Panc1 (cell line): Measurements from ENCODE around the gene DENND1C. TPM values are rescaled to one million over a fixed set of nuclear protein-coding genes. Genes with fewer than 3 reads are reported as not detected.

Source experiments
- ATAC-seq: fragments of 200-7000 bp; cut with Tn5 transposase; 2 replicates; pipeline ENCODE4 v1.9.1; 2020; ENCODE audit warnings: mild to moderate bottlenecking, moderate library complexity
- BruUV-seq: library from RNA; stranded (reverse); fragments of 400-500 nt; replicated peaks from 2 replicates; lab custom pipeline; 2021; lab: Mats Ljungman, UMichigan
- CTCF ChIA-PET: fragments of 300-600 bp; sonication (Branson Sonifier 250); formaldehyde crosslinking; loops from one replicate; lab custom pipeline; 2022; ENCODE audit warnings: antibody characterized with exemption; lab: Charles Lee
- POLR2A ChIA-PET: fragments of 300-600 bp; sonication (Branson Sonifier 250); formaldehyde crosslinking; loops from one replicate; lab custom pipeline; 2022; ENCODE audit warnings: antibody characterized with exemption; lab: Charles Lee
- DNase-seq: peaks from one replicate; pipeline ENCODE4 v3.0.0-alpha.2; 2010; ENCODE audit warnings: low read depth, low spot score
- H3K27ac ChIP-seq: 2 replicates; pipeline ENCODE4 v1.5.1; 2011; ENCODE audit warnings: mild to moderate bottlenecking, low read length, inconsistent platforms
- H3K27me3 ChIP-seq: fragments of 200-500 bp; sonication (Bioruptor generic); 2 replicates; pipeline ENCODE4 v1.6.0; 2014; ENCODE audit warnings: low read length, inconsistent platforms; ENCODE audit not compliant: control insufficient read depth, insufficient read depth
- H3K36me3 ChIP-seq: fragments of 200-500 bp; sonication (Bioruptor generic); 2 replicates; pipeline ENCODE4 v1.5.1; 2014; ENCODE audit warnings: inconsistent platforms, mild to moderate bottlenecking, low read length, moderate library complexity; ENCODE audit not compliant: control insufficient read depth, insufficient read depth
- H3K4me1 ChIP-seq: 2 replicates; pipeline ENCODE4 v1.5.1; 2011; ENCODE audit warnings: inconsistent platforms, mild to moderate bottlenecking, low read length, moderate library complexity; ENCODE audit not compliant: control insufficient read depth, insufficient read depth
- H3K4me3 ChIP-seq, 2 experiments: 2 replicates each; pipeline ENCODE4 v1.5.1; 2011 to 2012; ENCODE audit warnings: low read depth in 2 of 2, low read length in 2 of 2, mild to moderate bottlenecking in 2 of 2, inconsistent platforms in 1 of 2, moderate library complexity in 1 of 2
- H3K9me3 ChIP-seq: fragments of 200-500 bp; sonication (Bioruptor generic); 2 replicates; pipeline ENCODE4 v1.5.1; 2014; ENCODE audit warnings: low read depth, mild to moderate bottlenecking, inconsistent platforms, low read length, moderate library complexity; ENCODE audit not compliant: control insufficient read depth, insufficient read depth
- CTCF ChIP-seq: fragments of 450-650 bp; IDR thresholded peaks from 2 replicates; pipeline ENCODE4 v1.5.1; 2017; ENCODE audit warnings: mild to moderate bottlenecking
- POLR2AphosphoS5 ChIP-seq: IDR thresholded peaks from 2 replicates; pipeline ENCODE4 v1.6.1; 2012; ENCODE audit warnings: mild to moderate bottlenecking, low read depth, low read length, moderate library complexity
- REST ChIP-seq, 2 experiments: IDR thresholded peaks; 2 replicates each; pipeline ENCODE4 v1.6.1; 2011 to 2012; ENCODE audit warnings: low read depth in 2 of 2, control low read depth in 1 of 2, low read length in 1 of 2, mild to moderate bottlenecking in 1 of 2, moderate library complexity in 1 of 2; ENCODE audit not compliant: insufficient read depth in 1 of 2
- SIN3A ChIP-seq: IDR thresholded peaks from 2 replicates; pipeline ENCODE4 v1.6.1; 2012; ENCODE audit warnings: low read depth, mild to moderate bottlenecking, low read length, moderate library complexity, borderline replicate concordance; ENCODE audit not compliant: insufficient read depth
- TCF7L2 ChIP-seq: IDR thresholded peaks from 2 replicates; pipeline ENCODE4 v1.6.1; 2011; ENCODE audit warnings: mild to moderate bottlenecking, low read depth, low read length, inconsistent platforms
- in situ Hi-C: cut with HindIII; loops from 2 replicates; pipeline ENCODE4 v1.10.0; 2016; ENCODE audit warnings: low sequenced_read_pairs, low pct_unique_long_range_greater_than_20kb
- intact Hi-C: fragments of 100-400 bp; cut with micrococcal nuclease; formaldehyde crosslinking; loops from one replicate; pipeline ENCODE4 v1.10.0; 2022; ENCODE audit not compliant: unreplicated experiment
- total RNA-seq: library from RNA; stranded (reverse); gene quantifications from one replicate; pipeline ENCODE4 v1.2.1, GENCODE V29; 2021; ENCODE audit not compliant: unreplicated experiment

DENND1C gene
- total RNA-seq, 1 experiment from 2014 or later, result 0.39 TPM

DNA sequence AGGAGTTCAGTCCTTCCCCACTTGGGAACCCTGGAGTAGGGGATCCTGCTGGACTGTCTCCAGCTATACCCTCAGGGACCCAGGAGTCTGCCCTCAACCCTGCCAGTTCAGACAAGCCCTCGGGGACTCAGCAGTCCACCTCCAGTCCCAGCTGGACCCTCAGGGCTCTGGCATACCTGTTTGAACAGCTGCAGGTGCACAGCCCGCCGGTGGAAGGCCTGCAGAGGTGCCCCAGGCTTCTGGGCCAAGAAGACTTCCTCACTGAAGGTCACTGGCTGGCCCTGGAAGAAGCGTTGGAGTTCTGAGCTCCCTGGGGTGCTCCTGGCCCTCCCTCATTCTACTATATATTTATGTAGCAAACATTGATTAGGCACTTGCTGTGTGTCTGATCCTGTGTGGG lies 8.9 kb downstream of the DENND1C start:
- DNase-seq (no peak), ATAC-seq (no peak)
- H3K4me1 ChIP-seq, result no peaks in the 10 kb centered on the region
- in situ Hi-C loops, result no loop called here
- CTCF ChIA-PET, result no interaction called here
- H3K4me3 ChIP-seq, result no peak overlapping the region
- no peak for TF ChIP-seq POLR2AphosphoS5
- TF ChIP-seq REST (IDR thresholded peaks at IDR 0.05; ENCODE audit: insufficient read depth in 1 of 2, low read depth in 2 of 2, low read length in 1 of 2), result no peak
- no peak for TF ChIP-seq CTCF
- no peak for TF ChIP-seq TCF7L2
- TF ChIP-seq SIN3A, result no peak
- no TSS peak for BruUV-seq
- no peaks in the 10 kb centered on the region for H3K27me3 ChIP-seq
- no peaks in the 10 kb centered on the region for H3K36me3 ChIP-seq
- no peaks in the 10 kb centered on the region for H3K9me3 ChIP-seq
- H3K27ac ChIP-seq, result no peak overlapping the region
- POLR2A ChIA-PET, result no interaction called here
- intact Hi-C loops, result no loop called here

DNA sequence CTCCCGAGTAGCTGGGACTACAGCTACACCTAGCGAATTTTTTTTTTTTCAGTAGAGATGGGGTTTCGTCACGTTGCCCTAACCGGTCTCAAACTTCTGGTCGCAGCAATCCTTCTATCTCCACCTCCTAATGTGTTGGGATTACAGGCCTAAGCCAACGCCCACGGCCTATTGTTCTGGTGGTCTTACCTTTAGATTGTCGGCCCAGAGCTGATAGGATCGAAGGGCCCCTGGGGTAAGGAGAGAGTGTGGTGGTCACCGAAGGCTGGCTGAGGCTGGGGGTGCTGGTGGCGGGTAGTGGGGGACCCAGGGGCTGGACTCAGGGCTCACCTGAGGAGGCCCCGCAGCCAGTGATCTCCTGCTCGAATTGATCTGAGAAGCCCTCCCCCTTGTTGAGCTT lies 10.5 kb downstream of the DENND1C start:
- in situ Hi-C loops, result no loop called here
- H3K4me1 ChIP-seq, result no peaks in the 10 kb centered on the region
- DNase-seq (no peak), ATAC-seq (no peak)
- CTCF ChIA-PET, result no interaction called here
- POLR2A ChIA-PET, result no interaction called here
- intact Hi-C loops, result no loop called here
- H3K27me3 ChIP-seq, result no peaks in the 10 kb centered on the region
- TF ChIP-seq TCF7L2 (no peak), REST (IDR thresholded peaks at IDR 0.05; ENCODE audit: insufficient read depth in 1 of 2, low read depth in 2 of 2, low read length in 1 of 2) (no peak), CTCF (no peak), POLR2AphosphoS5 (no peak), SIN3A (no peak)
- no peak overlapping the region for H3K27ac ChIP-seq
- no peaks in the 10 kb centered on the region for H3K9me3 ChIP-seq
- H3K4me3 ChIP-seq, result no peak overlapping the region
- BruUV-seq, result no TSS peak
- no peaks in the 10 kb centered on the region for H3K36me3 ChIP-seq
